Adrenal gland (tissue), 12 donors: Measurements from ENCODE around the gene SPDL1. TPM values are rescaled to one million over a fixed set of nuclear protein-coding genes. Genes with fewer than 3 reads are reported as not detected.

Experiments
- DNase-seq, 7 donors: peaks; one replicate each; pipeline ENCODE4 v3.0.0-alpha.2; 2019 to 2020
- H3K27ac ChIP-seq, 5 donors: fragments of 200-600 bp; sonication (generic) in 4 of 5; 1 replicate in 3 of 5; 2 replicates in 2 of 5; pipeline versions ENCODE4 v1.5.1 to v1.8.0; 2016 to 2020; ENCODE audit warnings: mild to moderate bottlenecking in 1 of 5
- H3K27me3 ChIP-seq: fragments of 200-600 bp; 2 replicates; pipeline ENCODE4 v1.8.0; 2021
- H3K36me3 ChIP-seq, 2 donors: fragments of 200-600 bp; replicated peaks in 1 of 2; 1 replicate in 1 of 2; 2 replicates in 1 of 2; pipeline versions ENCODE4 v1.5.1 to v1.8.0; 2018 to 2022
- H3K4me1 ChIP-seq, 2 donors: fragments of 200-600 bp; replicated peaks in 1 of 2; 1 replicate in 1 of 2; 2 replicates in 1 of 2; pipeline versions ENCODE4 v1.5.1 to v1.8.0; 2018 to 2021
- H3K4me3 ChIP-seq, 4 donors: fragments of 200-600 bp; sonication (generic) in 3 of 4; one replicate each; pipeline ENCODE4 v1.5.1; 2016 to 2018
- H3K9me3 ChIP-seq, 3 donors: fragments of 200-600 bp; sonication (generic) in 1 of 3; replicated peaks in 1 of 3; 1 replicate in 2 of 3; 2 replicates in 1 of 3; pipeline versions ENCODE4 v1.5.1 to v1.8.0; 2016 to 2021
- CTCF ChIP-seq, 6 experiments: fragments of 450-650 bp in 4 of 6; fragments of 200-600 bp in 2 of 6; sonication (generic) in 1 of 6; IDR thresholded peaks; 1 replicate in 5 of 6; 2 replicates in 1 of 6; pipeline versions ENCODE4 v1.5.1 to v1.8.0; 2016 to 2021; ENCODE audit warnings: antibody characterized with exemption in 6 of 6, mild to moderate bottlenecking in 2 of 6, moderate library complexity in 1 of 6
- POLR2A ChIP-seq, 2 donors: fragments of 450-650 bp; IDR thresholded peaks; one replicate each; pipeline ENCODE4 v1.6.1; 2017; ENCODE audit warnings: antibody characterized with exemption in 2 of 2, mild to moderate bottlenecking in 2 of 2, moderate library complexity in 1 of 2
- WGBS, 4 donors: extraction: QIAGEN DNeasy Blood & Tissue Kit in 2 of 4; methylation state at CpG; one replicate each; pipeline versions ENCODE4 v1.1.5 to v1.1.7; 2013 to 2017; 5-methylcytosine and 5-hydroxymethylcytosine counted together
- intact Hi-C, 2 donors: fragments of 100-400 bp; cut with DNase I; formaldehyde crosslinking; loops; one replicate each; pipeline versions ENCODE4 v1.14.1 to v1.15.0; 2022 to 2023
- polyA plus RNA-seq, 3 donors: library from polyadenylated mRNA; stranded (reverse); fragments of 200-250 nt in 2 of 3; fragments of 350-450 nt in 1 of 3; fragmentation: Illumina TruSeq in 1 of 3; extraction: RNeasy Lipid Tissue Mini Kit (QIAGEN cat#74804) in 1 of 3; gene quantifications; one replicate each; pipeline ENCODE4 v1.2.3, GENCODE V29; 2013 to 2014
- total RNA-seq, 9 donors: library from RNA; depleted of rRNA in 4 of 9; stranded (reverse); fragments of >200 nt in 4 of 9; fragments of 120-200 nt in 1 of 9; fragmentation: NEBNext Ultra II Directional in 1 of 9; extraction: Animal tissue kit (Norgen Biotek cat#: 25700) in 1 of 9; gene quantifications; one replicate each; pipeline versions ENCODE4 v1.1.0 to v1.2.4, GENCODE V29; 2013 to 2023
- donor health status: healthy with polysubstance abuse.
- donor health status: Bipolar disorder and iron deficiency.
- donor health status: DM: yes; HTN: yes; CAD: no.
- donor health status: DM: no; HTN: no; CAD: no.
- donor health status: DM: no; HTN: no; CAD: no.
- donor health status: DM: yes; HTN: yes; CAD: no.

SPDL1 gene
- total and polyA plus RNA-seq, 12 donors: 0.72 to 16.4 (median 6.5) TPM

- DNase-seq: no peak
- H3K9me3 ChIP-seq: no peaks in the 10 kb centered on the region
- WGBS, 4 donors: 22 to 27% (median 25%) methylated on average over 4 of the region's 4 CpGs
- TF ChIP-seq POLR2A (IDR thresholded peaks at IDR 0.05) (no peak), CTCF (IDR thresholded peaks at IDR 0.05) (no peak)
- H3K27ac ChIP-seq: no peak overlapping the region
- H3K36me3 ChIP-seq: no peaks in the 10 kb centered on the region
- no peak overlapping the region for H3K4me3 ChIP-seq
- intact Hi-C loops: loop anchor here in 1 of 2 donors (10.0 kb wide), 1 partner anchor 565 kb away; no protein-coding TSS in a partner anchor
- no peaks in the 10 kb centered on the region for H3K4me1 ChIP-seq
- H3K27me3 ChIP-seq: no peaks in the 10 kb centered on the region
Observed at GRCh38 chr5:169550227-169550626, 33.3 kb upstream of the SPDL1 start.

- Histone ChIP-seq H3K9me3 (no peaks in the 10 kb centered on the region), H3K4me3 (no peak overlapping the region), H3K27ac (no peak overlapping the region), H3K36me3 (no peaks in the 10 kb centered on the region), H3K27me3 (no peaks in the 10 kb centered on the region), H3K4me1 (no peaks in the 10 kb centered on the region)
- intact Hi-C loops: loop anchor here in 1 of 2 donors (10.0 kb wide), 1 partner anchor 566 kb away; no protein-coding TSS in a partner anchor
- TF ChIP-seq CTCF (IDR thresholded peaks at IDR 0.05): no peak
- TF ChIP-seq POLR2A (IDR thresholded peaks at IDR 0.05): no peak
- WGBS, 4 donors: 74 to 90% (median 86%) methylated on average over 1 of the region's 1 CpG
- no peak for DNase-seq
Observed at GRCh38 chr5:169551146-169551545, 32.4 kb upstream of the SPDL1 start.

- WGBS, 4 donors: 55 to 66% (median 58%) methylated on average over 4 of the region's 4 CpGs
- no peaks in the 10 kb centered on the region for H3K4me1 ChIP-seq
- TF ChIP-seq POLR2A (IDR thresholded peaks at IDR 0.05) (no peak), CTCF (IDR thresholded peaks at IDR 0.05) (no peak)
- H3K4me3 ChIP-seq: no peak overlapping the region
- no peak for DNase-seq
- no peak overlapping the region for H3K27ac ChIP-seq
- H3K27me3 ChIP-seq: no peaks in the 10 kb centered on the region
- no peaks in the 10 kb centered on the region for H3K36me3 ChIP-seq
- intact Hi-C loops: loop anchor here in 1 of 2 donors (10.0 kb wide), 1 partner anchor 567 kb away; no protein-coding TSS in a partner anchor
- no peaks in the 10 kb centered on the region for H3K9me3 ChIP-seq
Observed at GRCh38 chr5:169551696-169552095, 31.9 kb upstream of the SPDL1 start.

GRCh38 chr5:169554251-169554650 lies 29.3 kb upstream of the SPDL1 start:
- intact Hi-C loops: loop anchor here in 1 of 2 donors (10.0 kb wide), 1 partner anchor 569 kb away; no protein-coding TSS in a partner anchor
- TF ChIP-seq POLR2A (IDR thresholded peaks at IDR 0.05) (no peak), CTCF (IDR thresholded peaks at IDR 0.05) (no peak)
- Histone ChIP-seq H3K27ac (no peak overlapping the region), H3K27me3 (no peaks in the 10 kb centered on the region), H3K9me3 (no peaks in the 10 kb centered on the region), H3K4me1 (no peaks in the 10 kb centered on the region), H3K36me3 (no peaks in the 10 kb centered on the region), H3K4me3 (no peak overlapping the region)
- 72 to 91% (median 83%) methylated on average over 1 of the region's 1 CpG for WGBS, 4 donors
- no peak for DNase-seq
